ENCODE measurements around the gene ATXN7L3.
"Not testable (repeated sequence)": the region's sequence is repeated elsewhere in the genome, so short reads cannot be mapped to it uniquely, and the experiment has no call there.

The ATXN7L3 gene

GRCh38 chr17:44174427-44174826 lies 25.3 kb downstream of the ATXN7L3 start:
- no peak for DNase-seq (ENCODE audit: low read depth in 2 of 2)

- no peak for DNase-seq (ENCODE audit: low read depth in 2 of 2)
These were observed 27.7 kb downstream of the ATXN7L3 start for GRCh38 chr17:44171931-44172455.

GRCh38 chr17:44170499-44171201 lies 29.0 kb downstream of the ATXN7L3 start, which contains the start of gene ASB16:
Gene ASB16 (plus strand): TSS chr17:44170704. CDS start chr17:44170790, 86 bp downstream.
- DNase-seq (ENCODE audit: low read depth in 2 of 2), result no peak

- no peak for DNase-seq (ENCODE audit: low read depth in 2 of 2)
These were observed 29.6 kb downstream of the ATXN7L3 start for GRCh38 chr17:44170135-44170498.

- no peak for DNase-seq (ENCODE audit: low read depth in 2 of 2)
These were observed 32.4 kb downstream of the ATXN7L3 start for GRCh38 chr17:44167181-44167861.

GRCh38 chr17:44164476-44164875 lies 35.2 kb downstream of the ATXN7L3 start:
- DNase-seq (ENCODE audit: low read depth in 2 of 2), result no peak

- DNase-seq (ENCODE audit: low read depth in 2 of 2), result peak in 1 of 2 donors; percentile 20
These were observed 40.0 kb downstream of the ATXN7L3 start for GRCh38 chr17:44159519-44160210.

GRCh38 chr17:44155488-44155887 lies 44.2 kb downstream of the ATXN7L3 start:
- DNase-seq (ENCODE audit: low read depth in 2 of 2), result no peak

GRCh38 chr17:44152875-44153274 lies 46.8 kb downstream of the ATXN7L3 start:
- DNase-seq (ENCODE audit: low read depth in 2 of 2), result no peak

GRCh38 chr17:44149750-44150329 lies 49.8 kb downstream of the ATXN7L3 start:
- DNase-seq (ENCODE audit: low read depth in 2 of 2), result no peak

GRCh38 chr17:44149066-44149465 lies 50.6 kb downstream of the ATXN7L3 start:
- DNase-seq (ENCODE audit: low read depth in 2 of 2), result not testable (repeated sequence)

GRCh38 chr17:44147812-44148211 lies 51.9 kb downstream of the ATXN7L3 start:
- DNase-seq (ENCODE audit: low read depth in 2 of 2), result no peak

- DNase-seq (ENCODE audit: low read depth in 2 of 2), result no peak
These were observed 53.0 kb downstream of the ATXN7L3 start for GRCh38 chr17:44146375-44147346.

- no peak for DNase-seq (ENCODE audit: low read depth in 2 of 2)
These were observed 54.5 kb downstream of the ATXN7L3 start for GRCh38 chr17:44144966-44145739.

- DNase-seq (ENCODE audit: low read depth in 2 of 2), result not testable (repeated sequence)
These were observed 55.8 kb downstream of the ATXN7L3 start for GRCh38 chr17:44143921-44144320.

Measured in activated CD8-positive, alpha-beta memory T cell treated with anti-CD3 and anti-CD28 coated beads for 4 hours (primary cell).